Dendritic cell treated with granulocyte-macrophage colony-stimulating factor and Interleukin-4, amounts not matched to agents 40 ng/mL and 50 ng/mL, for 4 days (primary cell): Measurements from ENCODE around the gene PLA2G7.
"Not testable (repeated sequence)": the region's sequence is repeated elsewhere in the genome, so short reads cannot be mapped to it uniquely, and the experiment has no call there.

ENCODE experiments used
- H3K27ac Mint-ChIP-seq: one replicate; pipeline ENCODE4 v1.8.0; 2022; ENCODE audit warnings: mild to moderate bottlenecking, mixed read lengths
- H3K27me3 Mint-ChIP-seq: one replicate; pipeline ENCODE4 v1.8.0; 2022; ENCODE audit warnings: mild to moderate bottlenecking, mixed read lengths
- H3K36me3 Mint-ChIP-seq: one replicate; pipeline ENCODE4 v1.8.0; 2022; ENCODE audit warnings: low read depth, mixed read lengths
- H3K4me1 Mint-ChIP-seq: one replicate; pipeline ENCODE4 v1.8.0; 2022; ENCODE audit warnings: low read depth, mixed read lengths
- H3K4me3 Mint-ChIP-seq: one replicate; pipeline ENCODE4 v1.8.0; 2022; ENCODE audit warnings: mild to moderate bottlenecking, moderate library complexity, mixed read lengths
- H3K9me3 Mint-ChIP-seq: one replicate; pipeline ENCODE4 v1.8.0; 2022; ENCODE audit warnings: mixed read lengths
- intact Hi-C: fragments of 100-400 bp; cut with micrococcal nuclease; formaldehyde crosslinking; loops from one replicate; pipeline ENCODE4 v1.15.0; 2022

PLA2G7 gene

DNA sequence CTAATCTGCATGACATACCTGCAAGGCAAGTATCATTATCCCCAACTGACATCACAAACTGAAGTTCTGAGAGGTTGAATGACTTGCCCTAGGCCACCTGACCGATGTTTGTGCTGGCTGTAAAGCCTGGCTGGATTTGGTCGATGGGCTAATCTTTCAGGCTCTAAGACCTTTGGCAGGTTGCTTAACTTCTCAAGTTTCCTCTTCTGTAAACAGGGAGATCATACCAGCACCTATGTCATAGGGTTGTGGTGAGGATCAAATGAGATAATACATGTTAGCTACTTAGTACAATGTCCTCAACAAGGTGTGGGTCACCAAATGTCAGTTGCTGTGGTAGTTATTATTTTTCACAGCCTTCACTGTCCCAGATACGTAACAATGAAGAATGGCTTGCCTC, 25.8 kb upstream of the PLA2G7 start:
- no peaks in the 10 kb centered on the region for H3K27me3 Mint-ChIP-seq
- no peaks in the 10 kb centered on the region for H3K9me3 Mint-ChIP-seq
- H3K4me3 Mint-ChIP-seq = no peak overlapping the region
- intact Hi-C loops = no loop called here
- no peak overlapping the region for H3K27ac Mint-ChIP-seq
- no peaks in the 10 kb centered on the region for H3K4me1 Mint-ChIP-seq
- no peaks in the 10 kb centered on the region for H3K36me3 Mint-ChIP-seq

DNA sequence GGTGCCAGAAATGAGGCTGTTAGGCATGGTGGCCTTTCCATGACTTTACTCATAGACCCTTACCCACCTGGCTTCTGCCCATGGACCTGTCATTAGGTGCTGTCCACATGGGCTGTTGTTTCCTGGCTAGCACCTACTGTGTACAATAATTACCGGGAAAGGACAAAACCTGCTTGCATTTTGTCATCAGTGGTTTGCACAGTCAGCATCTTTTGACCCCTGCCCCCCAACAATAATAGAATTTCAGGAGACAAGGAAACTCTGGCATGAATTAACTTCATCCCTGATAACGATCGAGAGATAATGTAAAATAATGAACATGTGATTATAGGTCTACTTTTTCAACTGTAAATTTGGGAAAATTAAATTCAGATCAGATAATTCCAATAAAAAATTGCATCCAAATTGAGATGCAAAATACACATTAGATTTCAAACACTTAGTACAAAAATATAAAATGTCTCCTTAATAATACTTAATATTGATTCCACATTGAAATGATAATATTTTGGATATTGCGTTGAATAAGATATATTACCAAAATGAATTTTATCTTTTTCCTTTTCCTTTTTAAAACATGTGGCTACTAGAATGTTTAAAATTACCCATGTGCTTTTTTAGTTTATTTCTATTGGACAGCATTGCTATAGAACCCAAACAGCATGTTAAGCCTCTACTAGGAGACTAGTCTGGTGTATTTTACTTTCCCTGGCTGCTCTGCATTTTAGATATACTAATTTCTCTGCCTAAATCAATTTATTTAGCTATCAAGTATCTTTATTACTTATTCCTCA, 24.0 kb upstream of the PLA2G7 start:
- H3K4me1 Mint-ChIP-seq = no peaks in the 10 kb centered on the region
- no peaks in the 10 kb centered on the region for H3K9me3 Mint-ChIP-seq
- no peak overlapping the region for H3K27ac Mint-ChIP-seq
- intact Hi-C loops = no loop called here
- H3K36me3 Mint-ChIP-seq = no peaks in the 10 kb centered on the region
- H3K4me3 Mint-ChIP-seq = no peak overlapping the region
- no peaks in the 10 kb centered on the region for H3K27me3 Mint-ChIP-seq

DNA sequence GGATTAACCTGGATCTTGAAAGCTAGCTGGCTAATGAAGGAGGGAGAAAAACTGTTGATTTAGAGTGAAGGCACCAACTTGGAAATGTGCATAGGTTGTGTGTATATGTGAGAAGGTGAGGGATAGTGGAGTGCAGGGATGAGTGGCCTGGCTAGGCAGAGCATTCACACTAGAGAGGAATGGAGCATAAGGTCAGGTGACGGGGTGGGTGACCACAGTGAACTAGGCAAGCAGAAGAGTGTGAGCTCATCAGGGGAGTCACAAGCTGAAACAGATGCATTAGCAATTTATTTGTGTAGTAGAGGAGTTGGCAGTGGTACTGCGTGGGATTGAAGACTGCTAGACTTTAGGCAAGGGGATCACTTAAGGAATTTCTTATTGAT, 22.0 kb upstream of the PLA2G7 start:
- Mint-ChIP-seq H3K36me3 (no peaks in the 10 kb centered on the region), H3K4me3 (no peak overlapping the region), H3K4me1 (no peaks in the 10 kb centered on the region), H3K9me3 (no peaks in the 10 kb centered on the region), H3K27ac (no peak overlapping the region), H3K27me3 (no peaks in the 10 kb centered on the region)
- intact Hi-C loops = no loop called here

DNA sequence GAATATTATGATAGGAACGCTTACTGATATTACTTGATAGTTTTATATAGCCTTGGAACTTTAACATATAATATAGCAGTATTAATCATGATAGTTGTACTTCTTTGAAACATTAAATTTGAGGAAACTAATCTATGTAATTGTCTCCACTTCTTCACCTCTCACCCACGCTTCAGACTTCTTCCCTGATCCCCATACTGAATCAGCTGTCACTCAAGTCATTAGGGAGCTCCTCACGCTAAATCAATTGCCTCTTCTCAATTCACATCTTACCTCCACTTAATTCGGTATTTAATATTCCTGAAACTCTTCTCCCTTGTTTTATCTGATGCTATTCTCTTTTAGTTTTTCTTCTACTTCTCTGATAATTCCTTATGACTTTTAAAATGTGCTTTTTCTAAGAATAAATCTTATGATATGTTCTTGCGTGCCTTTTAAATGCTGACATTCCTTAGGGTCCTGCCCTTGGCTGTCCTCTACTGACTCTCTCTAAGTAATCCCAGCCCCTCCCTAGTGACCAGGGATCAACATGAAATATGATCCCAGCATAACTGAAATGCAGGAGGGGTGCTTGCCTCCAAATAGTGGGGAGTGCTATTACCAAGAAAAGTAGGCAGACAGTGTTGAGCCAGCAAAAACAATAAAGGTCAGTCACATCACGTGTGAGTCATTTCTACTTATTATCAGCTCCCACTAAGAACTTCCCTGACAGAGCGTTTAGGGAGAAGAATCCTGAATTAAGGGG, 21.5 kb upstream of the PLA2G7 start:
- Mint-ChIP-seq H3K27me3 (no peaks in the 10 kb centered on the region), H3K36me3 (no peaks in the 10 kb centered on the region), H3K4me1 (no peaks in the 10 kb centered on the region), H3K27ac (no peak overlapping the region), H3K9me3 (no peaks in the 10 kb centered on the region), H3K4me3 (no peak overlapping the region)
- intact Hi-C loops = no loop called here

DNA sequence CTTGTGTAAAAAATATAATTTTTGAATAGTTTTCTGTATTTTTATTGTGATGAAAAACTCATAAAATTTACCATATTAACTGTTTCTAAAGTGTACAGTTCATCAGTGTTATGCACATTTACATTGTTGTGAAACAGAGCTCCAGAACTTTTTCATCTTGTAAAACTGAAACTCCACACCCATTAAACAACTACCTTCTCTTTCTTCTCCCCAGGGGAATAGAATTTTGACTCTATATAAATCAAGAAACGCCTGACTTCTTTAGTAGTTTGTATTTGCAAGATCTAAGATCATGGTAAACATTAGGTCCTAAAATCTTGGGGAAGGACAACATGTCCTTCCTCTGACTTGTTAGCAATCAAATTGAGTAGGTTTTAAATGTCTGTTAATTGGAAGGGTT, 20.7 kb upstream of the PLA2G7 start:
- H3K27me3 Mint-ChIP-seq = no peaks in the 10 kb centered on the region
- no peaks in the 10 kb centered on the region for H3K4me1 Mint-ChIP-seq
- H3K36me3 Mint-ChIP-seq = no peaks in the 10 kb centered on the region
- H3K9me3 Mint-ChIP-seq = no peaks in the 10 kb centered on the region
- intact Hi-C loops = no loop called here
- no peak overlapping the region for H3K4me3 Mint-ChIP-seq
- H3K27ac Mint-ChIP-seq = no peak overlapping the region

DNA sequence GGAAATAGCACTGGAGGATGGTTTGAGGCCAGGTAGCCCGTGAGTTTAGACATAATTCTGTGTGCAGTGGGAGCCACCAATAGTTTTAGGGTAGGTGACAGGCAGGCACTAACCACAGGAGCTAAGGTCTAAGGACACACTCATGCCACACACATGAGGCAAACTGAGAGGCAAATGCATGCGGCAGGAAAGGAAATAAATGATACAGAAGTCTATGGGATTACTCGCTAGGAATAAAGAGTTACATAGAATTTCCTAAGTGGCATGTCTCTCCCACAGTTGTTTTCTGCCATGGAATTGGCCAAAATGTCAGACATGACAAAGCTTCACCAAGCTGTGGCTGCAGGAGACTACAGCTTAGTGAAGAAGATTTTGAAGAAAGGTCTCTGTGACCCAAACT, 16.5 kb upstream of the PLA2G7 start:
- H3K27me3 Mint-ChIP-seq = no peaks in the 10 kb centered on the region
- intact Hi-C loops = no loop called here
- H3K4me3 Mint-ChIP-seq = no peak overlapping the region
- H3K4me1 Mint-ChIP-seq = peaks cover 14% of the 10 kb centered on the region
- H3K36me3 Mint-ChIP-seq = peaks cover 6% of the 10 kb centered on the region
- H3K9me3 Mint-ChIP-seq = peaks cover 15% of the 10 kb centered on the region
- no peak overlapping the region for H3K27ac Mint-ChIP-seq

DNA sequence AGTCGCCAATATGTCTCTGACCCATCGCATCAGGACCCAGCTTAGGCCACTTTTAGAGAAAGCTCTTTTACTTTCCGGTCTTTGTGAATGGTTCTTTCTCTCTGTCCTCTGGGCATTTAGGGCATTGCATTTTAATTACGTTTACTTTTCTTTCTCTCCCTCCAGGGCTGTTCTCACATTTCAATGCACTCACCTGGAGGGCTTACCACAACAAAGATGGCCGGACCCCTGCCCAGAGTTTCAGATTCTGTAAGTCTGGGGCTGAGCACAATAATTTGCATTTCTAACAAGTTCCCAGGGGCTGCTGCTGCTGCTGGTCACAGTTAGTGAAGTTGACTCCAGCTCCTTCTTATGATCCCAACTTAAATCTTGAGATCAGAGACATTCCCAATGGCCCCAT, 14.6 kb upstream of the PLA2G7 start:
- Mint-ChIP-seq H3K36me3 (peaks cover 6% of the 10 kb centered on the region), H3K27ac (no peak overlapping the region), H3K4me3 (no peak overlapping the region), H3K4me1 (peaks cover 29% of the 10 kb centered on the region), H3K9me3 (peaks cover 23% of the 10 kb centered on the region), H3K27me3 (no peaks in the 10 kb centered on the region)
- intact Hi-C loops = no loop called here

- Mint-ChIP-seq H3K36me3 (peaks cover 6% of the 10 kb centered on the region), H3K4me3 (no peak overlapping the region), H3K27ac (no peak overlapping the region), H3K9me3 (peaks cover 30% of the 10 kb centered on the region), H3K4me1 (peaks cover 37% of the 10 kb centered on the region), H3K27me3 (no peaks in the 10 kb centered on the region)
- intact Hi-C loops = no loop called here
Observed at GRCh38 chr6:46748940-46749503, 13.8 kb upstream of the PLA2G7 start.

DNA sequence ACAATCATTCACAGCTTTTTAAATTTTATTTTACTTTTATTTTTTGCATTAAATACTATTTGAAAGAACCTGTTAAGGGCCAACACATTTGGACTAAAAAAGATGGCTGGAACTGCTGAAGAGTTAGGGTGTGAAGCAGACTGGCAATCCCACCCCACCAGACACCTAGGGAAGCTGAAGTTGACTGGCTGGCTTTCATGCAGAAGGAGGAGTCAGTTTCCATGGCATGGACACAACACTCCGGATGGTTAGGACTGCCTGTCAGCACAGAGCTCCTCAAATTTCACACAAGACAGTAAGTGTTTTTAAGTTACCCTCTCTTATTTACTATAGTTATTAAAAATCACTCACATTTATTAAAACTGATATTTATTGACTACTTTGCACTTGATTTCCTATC, 11.5 kb upstream of the PLA2G7 start, which contains the start of gene ANKRD66:
Gene ANKRD66, plus strand, starts transcription at position 238 of the 400 bp plus-strand sequence. CDS start 5,016 bp downstream, outside the sequence.
- intact Hi-C loops = no loop called here
- Mint-ChIP-seq H3K27me3 (no peaks in the 10 kb centered on the region), H3K27ac (no peak within 1 kb of the TSS), H3K4me3 (no peak within 1 kb of the TSS), H3K4me1 (peaks cover 38% of the 10 kb centered on the region), H3K9me3 (peaks cover 33% of the 10 kb centered on the region), H3K36me3 (peaks cover 6% of the 10 kb centered on the region)

DNA sequence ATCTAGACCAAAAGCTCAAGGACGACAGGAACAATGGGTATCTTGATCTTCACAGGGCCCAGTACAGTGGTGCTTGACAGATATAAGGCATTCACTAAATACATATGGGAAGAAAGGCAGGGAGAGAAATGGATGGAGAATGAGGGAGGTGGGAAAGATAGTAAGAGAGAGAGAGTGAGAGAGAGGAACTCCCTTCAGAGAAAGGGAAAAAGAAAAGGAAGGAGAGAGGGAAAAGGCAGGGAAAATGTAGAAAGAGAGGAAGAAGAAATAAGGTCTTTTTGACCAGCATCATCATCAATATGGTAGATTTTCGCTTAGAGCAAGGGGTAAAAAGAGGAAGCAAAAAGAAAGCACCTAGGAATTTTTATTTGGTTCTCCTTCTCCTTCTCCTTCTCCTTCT, 10.8 kb upstream of the PLA2G7 start:
- peaks cover 38% of the 10 kb centered on the region for H3K4me1 Mint-ChIP-seq
- H3K9me3 Mint-ChIP-seq = peaks cover 33% of the 10 kb centered on the region
- no peaks in the 10 kb centered on the region for H3K27me3 Mint-ChIP-seq
- peaks cover 6% of the 10 kb centered on the region for H3K36me3 Mint-ChIP-seq
- intact Hi-C loops = no loop called here
- H3K27ac Mint-ChIP-seq = no peak overlapping the region
- H3K4me3 Mint-ChIP-seq = no peak overlapping the region

DNA sequence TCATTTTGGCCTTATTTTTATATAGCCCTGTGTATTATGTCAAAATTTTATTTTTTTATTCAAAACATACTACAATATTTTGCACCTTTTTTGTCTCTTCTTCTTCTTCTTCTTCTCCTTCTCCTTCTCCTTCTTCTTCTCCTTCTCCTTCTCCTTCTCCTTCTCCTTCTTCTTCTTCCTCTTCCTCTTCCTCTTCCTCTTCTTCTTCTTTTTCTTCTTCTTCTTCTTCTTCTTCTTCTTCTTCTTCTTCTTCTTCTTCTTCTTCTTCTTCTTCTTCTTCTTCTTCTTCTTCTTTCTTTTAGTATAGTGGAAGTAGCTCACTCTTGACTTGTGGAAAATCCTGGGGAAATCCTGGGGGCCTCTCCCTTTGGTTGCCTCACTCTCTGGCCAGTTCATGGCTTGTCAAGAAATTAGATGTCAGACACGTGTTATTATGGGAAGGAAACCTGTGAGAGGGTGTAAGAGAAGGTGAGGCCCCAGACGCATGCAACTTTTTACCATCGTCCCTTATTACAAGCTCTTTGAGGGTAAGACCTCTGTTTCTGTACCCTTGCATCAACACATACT, 9.1 kb upstream of the PLA2G7 start:
- Mint-ChIP-seq H3K9me3 (peaks cover 33% of the 10 kb centered on the region), H3K4me1 (peaks cover 36% of the 10 kb centered on the region)
- H3K4me3 Mint-ChIP-seq, H3K36me3 Mint-ChIP-seq, intact Hi-C loops, H3K27me3 Mint-ChIP-seq, H3K27ac Mint-ChIP-seq: not testable (repeated sequence)

- Mint-ChIP-seq H3K36me3 (peaks cover 2% of the 10 kb centered on the region), H3K4me1 (peaks cover 31% of the 10 kb centered on the region), H3K27me3 (peaks cover 3% of the 10 kb centered on the region), H3K9me3 (peaks cover 28% of the 10 kb centered on the region), H3K4me3 (no peak overlapping the region), H3K27ac (no peak overlapping the region)
- intact Hi-C loops = no loop called here
Observed at GRCh38 chr6:46743425-46744158, 8.4 kb upstream of the PLA2G7 start.

DNA sequence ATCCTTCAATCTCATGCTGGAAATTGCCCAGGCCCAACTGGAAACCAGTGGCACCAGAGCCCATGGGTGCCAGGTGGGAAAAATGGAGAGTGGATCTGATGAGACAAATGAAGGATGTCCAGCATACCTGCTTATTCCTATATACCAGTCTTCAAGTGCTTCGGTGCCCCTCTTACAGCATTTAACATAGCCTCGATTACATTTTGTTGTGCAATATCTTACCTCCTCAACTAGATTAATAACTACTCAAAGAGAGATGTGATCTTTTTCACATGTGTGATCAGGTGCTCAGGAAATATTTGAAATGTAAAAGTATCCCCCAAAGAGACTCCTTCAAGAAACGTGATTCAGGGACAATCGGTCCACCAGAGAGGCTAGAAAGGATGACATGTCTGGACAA, 6.7 kb upstream of the PLA2G7 start:
- Mint-ChIP-seq H3K27me3 (peaks cover 3% of the 10 kb centered on the region), H3K9me3 (peaks cover 18% of the 10 kb centered on the region), H3K27ac (no peak overlapping the region), H3K36me3 (no peaks in the 10 kb centered on the region), H3K4me3 (no peak overlapping the region), H3K4me1 (peaks cover 45% of the 10 kb centered on the region)
- intact Hi-C loops = no loop called here
